Cardiac fibroblast (primary cell): ENCODE measurements around the gene CPAMD8.
"Not testable (repeated sequence)": the region's sequence is repeated elsewhere in the genome, so short reads cannot be mapped to it uniquely, and the experiment has no call there.

Experiments used
- DNase-seq, 2 donors: peaks; one replicate each; pipeline versions ENCODE4 v3.0.0 to v3.0.0-alpha.2; 2010; ENCODE audit warnings: low read depth in 2 of 2
- H3K4me3 ChIP-seq, 2 donors: replicated peaks in 1 of 2; 1 replicate in 1 of 2; 2 replicates in 1 of 2; pipeline ENCODE4 v1.5.1; 2011; ENCODE audit warnings: low read depth in 2 of 2, low read length in 2 of 2, mild to moderate bottlenecking in 2 of 2, moderate library complexity in 1 of 2
- CTCF ChIP-seq: IDR thresholded peaks from one replicate; pipeline ENCODE4 v1.5.1; 2011; ENCODE audit warnings: low read depth, mild to moderate bottlenecking, low read length, inconsistent platforms

Gene CPAMD8

GRCh38 chr19:16978839-16979802 lies 47.5 kb downstream of the CPAMD8 start:
- TF ChIP-seq CTCF: no peak
- no peak overlapping the region for H3K4me3 ChIP-seq
- DNase-seq: no peak

GRCh38 chr19:16978156-16978555 lies 48.5 kb downstream of the CPAMD8 start:
- no peak overlapping the region for H3K4me3 ChIP-seq
- TF ChIP-seq CTCF: no peak
- DNase-seq: no peak

GRCh38 chr19:16977306-16977705 lies 49.3 kb downstream of the CPAMD8 start:
- no peak for TF ChIP-seq CTCF
- no peak overlapping the region for H3K4me3 ChIP-seq
- no peak for DNase-seq

GRCh38 chr19:16976446-16976845 lies 50.2 kb downstream of the CPAMD8 start:
- H3K4me3 ChIP-seq: no peak overlapping the region
- TF ChIP-seq CTCF: no peak
- no peak for DNase-seq

GRCh38 chr19:16970821-16971220 lies 55.8 kb downstream of the CPAMD8 start:
- no peak for TF ChIP-seq CTCF
- H3K4me3 ChIP-seq: no peak overlapping the region
- DNase-seq: no peak

- no peak overlapping the region for H3K4me3 ChIP-seq
- TF ChIP-seq CTCF: peak; percentile 44
- peak; percentile 49 to 57 for DNase-seq
Measured at GRCh38 chr19:16969135-16969534, 57.5 kb downstream of the CPAMD8 start.

- not testable (repeated sequence) for H3K4me3 ChIP-seq, DNase-seq
Measured at GRCh38 chr19:16960996-16961822, 65.4 kb downstream of the CPAMD8 start.

GRCh38 chr19:16958277-16958676 lies 68.3 kb downstream of the CPAMD8 start:
- H3K4me3 ChIP-seq: not testable (repeated sequence)

More at GRCh38 chr19:16958277-16958676, 68.3 kb downstream of the CPAMD8 start:
- not testable (repeated sequence) for DNase-seq
